ENCODE measurements around the gene TEX52.
"Not testable (repeated sequence)": the region's sequence is repeated elsewhere in the genome, so short reads cannot be mapped to it uniquely, and the experiment has no call there.

TEX52 gene

DNA sequence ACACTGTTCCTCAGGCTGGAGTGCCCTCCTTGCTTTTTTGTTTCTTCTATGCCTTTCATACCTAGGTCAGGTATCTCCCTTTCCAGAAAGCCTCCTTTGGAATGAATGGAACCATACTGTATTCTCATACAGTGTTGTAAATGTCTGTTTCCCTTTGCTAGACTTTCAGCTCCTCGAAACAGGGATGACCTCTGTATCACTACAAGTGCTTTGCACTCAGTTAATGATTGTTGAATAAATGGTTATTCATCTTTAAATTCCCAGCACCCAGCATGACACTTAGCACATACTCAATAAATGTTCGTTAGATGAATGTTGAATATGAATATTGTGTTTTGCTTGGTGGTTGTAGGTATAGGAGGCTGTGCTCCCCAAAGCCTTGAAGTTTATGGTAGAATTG lies 28.0 kb upstream of the TEX52 start:
- Mint-ChIP-seq H3K27ac (peak overlapping the region; percentile 75), H3K27me3 (no peaks in the 10 kb centered on the region), H3K4me3 (no peak overlapping the region), H3K9me3 (no peaks in the 10 kb centered on the region), H3K4me1 (peaks cover 52% of the 10 kb centered on the region), H3K36me3 (peaks cover 48% of the 10 kb centered on the region)
- CTCF ChIA-PET, result interaction anchor here (1.0 to 1.8 kb wide), 5 partner anchors 10 to 39 kb away, joined by 3 to 5 read pairs (median 3); no protein-coding TSS in a partner anchor
- no peak for DNase-seq

DNA sequence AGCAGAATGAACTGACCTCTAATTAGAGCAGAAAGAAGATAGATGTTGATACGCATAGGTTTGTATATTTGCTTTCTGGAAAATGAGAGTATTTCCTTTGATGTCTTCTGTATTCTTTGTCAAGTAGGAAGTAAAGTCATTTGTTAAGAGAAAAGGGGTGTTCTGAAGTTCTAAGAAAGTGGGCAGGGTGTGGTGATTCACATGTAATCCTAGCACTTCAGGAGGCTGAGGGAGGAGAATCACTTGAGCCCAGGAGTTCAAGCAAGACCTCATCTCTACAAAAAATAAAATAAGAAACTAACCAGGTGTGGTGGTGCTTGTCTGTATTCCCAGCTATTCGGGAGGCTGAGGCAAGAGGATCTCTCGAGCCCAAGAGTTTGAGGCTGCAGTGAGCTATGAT lies 23.0 kb upstream of the TEX52 start:
- CTCF ChIA-PET, result interaction anchor here (1.3 to 1.9 kb wide), 4 partner anchors 9 to 84 kb away, joined by 3 to 8 read pairs (median 4); partner anchors contain the start of gene TULP3
- peak overlapping the region; percentile 82 for H3K4me3 Mint-ChIP-seq
- no peaks in the 10 kb centered on the region for H3K27me3 Mint-ChIP-seq
- H3K4me1 Mint-ChIP-seq, result peaks cover 63% of the 10 kb centered on the region
- H3K36me3 Mint-ChIP-seq, result peaks cover 44% of the 10 kb centered on the region
- DNase-seq, result peak; percentile 42
- peak overlapping the region; percentile 83 for H3K27ac Mint-ChIP-seq
- no peaks in the 10 kb centered on the region for H3K9me3 Mint-ChIP-seq

DNA sequence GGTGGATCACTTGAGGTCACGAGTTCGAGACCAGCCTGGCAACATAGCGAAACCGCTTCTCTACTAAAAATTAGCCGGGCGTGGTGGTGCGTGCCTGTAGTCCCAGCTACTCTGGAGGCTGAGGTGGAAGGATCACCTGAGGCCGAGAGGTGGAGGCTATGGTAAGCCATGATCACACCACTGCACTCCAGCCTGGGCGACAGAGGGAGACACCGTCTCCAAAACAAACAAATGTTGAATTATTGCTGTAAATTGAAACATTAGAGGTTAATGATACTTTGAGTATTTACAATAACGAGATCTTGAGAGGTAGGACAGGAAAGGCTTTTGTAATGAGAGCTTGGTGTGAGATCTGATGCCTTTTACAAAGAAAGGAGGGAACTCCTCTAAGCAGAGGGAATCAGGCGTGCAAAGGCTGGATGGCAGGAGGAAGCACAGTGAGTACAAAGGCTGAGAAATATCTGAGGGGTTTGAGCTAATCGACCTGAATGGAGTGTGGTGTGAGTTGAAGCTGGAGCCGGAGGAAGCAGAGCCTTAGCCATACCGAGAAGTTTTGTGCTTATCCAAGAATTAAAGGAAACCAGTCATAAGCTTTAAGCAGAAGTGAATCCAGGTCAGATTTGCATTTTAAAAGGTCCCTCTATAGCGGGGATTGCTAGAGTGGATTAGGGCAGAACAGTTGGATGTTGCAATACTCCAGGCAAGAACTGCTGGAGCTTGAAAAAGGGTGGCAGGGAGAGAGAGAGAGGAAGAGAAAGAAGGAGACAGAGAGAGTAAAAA lies 21.3 kb upstream of the TEX52 start:
- Mint-ChIP-seq H3K36me3 (peaks cover 48% of the 10 kb centered on the region), H3K4me3 (peak overlapping the region; percentile 82), H3K4me1 (peaks cover 68% of the 10 kb centered on the region), H3K27me3 (no peaks in the 10 kb centered on the region), H3K9me3 (no peaks in the 10 kb centered on the region), H3K27ac (peak overlapping the region; percentile 99)
- CTCF ChIA-PET, result interaction anchor here (1.0 to 1.1 kb wide), 2 partner anchors 24 to 66 kb away, joined by 3 to 4 read pairs; partner anchors contain the start of gene ITFG2
- no peak for DNase-seq

DNA sequence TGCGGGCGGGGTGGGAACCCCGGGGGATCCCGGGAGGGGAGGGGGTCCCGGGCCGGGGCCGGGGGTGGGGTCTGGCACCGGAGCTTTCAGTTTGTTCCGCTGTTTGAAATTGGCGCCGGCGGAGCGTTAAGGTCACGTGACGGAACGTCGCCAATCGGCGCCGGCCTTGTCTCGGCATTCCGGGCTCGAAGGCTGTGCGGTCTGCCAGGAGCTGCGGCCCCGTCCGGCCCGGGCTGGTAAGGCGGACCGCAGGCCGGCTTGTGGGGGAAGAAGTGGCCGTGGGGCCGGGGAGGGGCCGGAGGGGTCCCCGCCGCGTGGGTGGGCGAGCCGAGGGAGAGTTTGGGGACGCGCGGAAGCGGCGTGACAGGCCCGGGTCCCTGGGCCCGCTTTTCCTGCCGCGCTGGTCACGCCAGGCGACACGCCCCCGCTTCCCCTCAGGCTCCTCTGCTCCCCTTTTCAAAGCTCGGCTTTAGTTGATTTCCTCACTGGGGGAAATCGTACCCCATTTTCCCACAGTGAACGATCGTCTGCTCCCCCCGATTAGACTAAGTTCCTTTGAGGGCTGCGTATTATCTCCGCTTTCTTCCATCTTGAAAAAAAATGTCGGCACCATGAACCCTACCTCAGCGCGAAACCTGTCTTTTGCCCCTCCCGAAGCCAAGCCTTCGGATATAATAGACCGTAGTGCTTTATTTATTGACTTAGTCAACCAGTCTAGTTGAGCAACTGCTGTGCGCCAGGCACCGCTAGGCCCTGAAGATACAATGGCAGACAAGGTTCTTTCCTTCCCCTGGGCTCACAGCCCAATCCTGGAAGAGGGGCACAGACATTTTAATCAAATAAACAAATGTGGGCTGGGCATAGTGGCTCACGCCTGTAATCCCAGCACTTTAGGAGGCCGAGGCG lies 20.5 kb upstream of the TEX52 start, which contains the start of the genes FOXM1 and RHNO1:
TSS of gene FOXM1 (minus strand) at position 128 of the 906 bp plus-strand sequence. CDS start 2,696 bp downstream, outside the sequence.
TSS of gene RHNO1 (plus strand) at position 177 of the 906 bp plus-strand sequence. CDS start 8,144 bp downstream, outside the sequence.
- Mint-ChIP-seq H3K4me1 (peaks cover 59% of the 10 kb centered on the region), H3K4me3 (peak within 1 kb of the TSS; percentile 83), H3K27ac (peak within 1 kb of the TSS; percentile 99), H3K9me3 (no peaks in the 10 kb centered on the region), H3K36me3 (peaks cover 43% of the 10 kb centered on the region), H3K27me3 (no peaks in the 10 kb centered on the region)
- peak; percentile 91 for DNase-seq
- CTCF ChIA-PET, result interaction anchor here (1.1 kb wide), 1 partner anchor 23 kb away, joined by 4 read pairs; no protein-coding TSS in a partner anchor

DNA sequence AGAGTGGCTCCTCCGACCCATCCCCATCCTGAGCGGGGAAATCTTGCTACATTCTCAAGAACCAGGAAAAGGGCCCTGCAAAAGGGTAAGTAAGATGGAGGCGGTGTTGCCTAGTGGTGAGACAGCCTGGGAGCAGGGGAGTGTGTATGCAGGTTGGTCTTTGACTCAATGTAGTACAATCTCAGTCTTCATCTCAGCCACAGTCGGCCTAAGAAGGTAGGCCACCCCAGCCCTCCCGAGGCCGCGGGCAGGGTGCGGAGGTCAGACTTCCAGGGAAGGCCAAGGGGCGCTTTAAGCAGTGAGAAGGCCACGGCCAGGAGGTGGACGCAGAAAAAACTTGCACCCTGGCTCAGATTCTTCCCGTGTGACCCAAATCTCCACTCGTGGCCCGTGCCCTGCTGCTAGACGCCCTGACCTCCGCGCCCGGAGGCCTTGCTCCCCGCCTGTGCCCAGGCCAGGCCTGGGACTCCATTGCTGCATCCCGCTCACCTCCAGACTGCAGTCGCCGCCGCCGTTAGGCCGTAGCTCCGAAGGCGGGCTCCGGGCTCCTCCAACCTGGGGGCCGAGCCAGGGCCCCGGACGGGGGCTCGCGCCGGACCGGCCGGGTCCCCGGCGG lies 19.7 kb upstream of the TEX52 start:
- CTCF ChIA-PET, result no interaction called here
- Mint-ChIP-seq H3K4me1 (peaks cover 57% of the 10 kb centered on the region), H3K4me3 (peak overlapping the region; percentile 83), H3K27ac (peak overlapping the region; percentile 92), H3K9me3 (no peaks in the 10 kb centered on the region), H3K27me3 (no peaks in the 10 kb centered on the region), H3K36me3 (peaks cover 46% of the 10 kb centered on the region)
- peak; percentile 51 for DNase-seq

GRCh38 chr12:2868986-2869632 lies 12.3 kb upstream of the TEX52 start:
- H3K4me3 Mint-ChIP-seq, H3K27ac Mint-ChIP-seq, DNase-seq, H3K9me3 Mint-ChIP-seq, H3K27me3 Mint-ChIP-seq: not testable (repeated sequence)
- CTCF ChIA-PET, result interaction anchor here (0.8 kb wide), 1 partner anchor 76 kb away, joined by 3 read pairs; no protein-coding TSS in a partner anchor
- Mint-ChIP-seq H3K4me1 (peaks cover 15% of the 10 kb centered on the region), H3K36me3 (peaks cover 53% of the 10 kb centered on the region)

GRCh38 chr12:2864198-2864597 lies 7.4 kb upstream of the TEX52 start:
- Mint-ChIP-seq H3K9me3 (no peaks in the 10 kb centered on the region), H3K4me3 (no peak overlapping the region), H3K27ac (peak overlapping the region; percentile 35), H3K4me1 (peaks cover 2% of the 10 kb centered on the region), H3K36me3 (peaks cover 70% of the 10 kb centered on the region), H3K27me3 (no peaks in the 10 kb centered on the region)
- DNase-seq, result no peak
- CTCF ChIA-PET, result interaction anchor here (0.8 to 1.1 kb wide), 3 partner anchors 10 to 19 kb away, joined by 3 to 6 read pairs (median 3); no protein-coding TSS in a partner anchor

DNA sequence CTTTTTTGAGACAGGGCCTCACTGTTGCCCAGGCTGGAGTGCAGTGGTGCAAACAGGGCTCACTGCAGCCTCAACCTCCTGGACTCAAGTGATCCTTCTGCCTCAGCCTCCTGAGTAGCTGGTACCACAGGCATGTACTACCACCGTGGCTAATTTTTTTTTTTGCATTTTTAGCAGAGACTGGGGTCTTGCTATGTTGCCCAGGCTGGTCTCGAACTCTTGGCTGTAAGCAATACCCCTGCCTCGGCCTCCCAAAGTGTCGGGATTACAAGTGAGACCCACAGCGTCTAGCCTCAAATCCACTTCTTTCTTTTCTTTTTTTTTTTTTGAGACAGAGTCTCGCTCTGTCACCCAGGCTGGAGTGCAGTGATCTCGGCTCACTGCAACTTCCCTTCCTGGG lies 6.6 kb upstream of the TEX52 start:
- H3K4me1 Mint-ChIP-seq, H3K9me3 Mint-ChIP-seq, H3K4me3 Mint-ChIP-seq, H3K27ac Mint-ChIP-seq, DNase-seq, H3K27me3 Mint-ChIP-seq: not testable (repeated sequence)
- peaks cover 67% of the 10 kb centered on the region for H3K36me3 Mint-ChIP-seq
- CTCF ChIA-PET, result interaction anchor here (1.0 to 1.1 kb wide), 2 partner anchors 9 to 18 kb away, joined by 3 to 6 read pairs; no protein-coding TSS in a partner anchor

GRCh38 chr12:2862876-2863275 lies 6.0 kb upstream of the TEX52 start:
- Mint-ChIP-seq H3K4me1 (no peaks in the 10 kb centered on the region), H3K36me3 (peaks cover 67% of the 10 kb centered on the region), H3K27ac (no peak overlapping the region), H3K27me3 (no peaks in the 10 kb centered on the region), H3K4me3 (no peak overlapping the region), H3K9me3 (no peaks in the 10 kb centered on the region)
- CTCF ChIA-PET, result no interaction called here
- no peak for DNase-seq

- Mint-ChIP-seq H3K9me3 (no peaks in the 10 kb centered on the region), H3K36me3 (peaks cover 58% of the 10 kb centered on the region), H3K27me3 (no peaks in the 10 kb centered on the region), H3K27ac (no peak overlapping the region), H3K4me3 (no peak overlapping the region), H3K4me1 (no peaks in the 10 kb centered on the region)
- no peak for DNase-seq
- CTCF ChIA-PET, result interaction anchor here (0.6 to 1.9 kb wide), 2 partner anchors 10 to 85 kb away, joined by 3 to 4 read pairs; no protein-coding TSS in a partner anchor
These were observed 3.3 kb upstream of the TEX52 start for GRCh38 chr12:2860170-2860569.

DNA sequence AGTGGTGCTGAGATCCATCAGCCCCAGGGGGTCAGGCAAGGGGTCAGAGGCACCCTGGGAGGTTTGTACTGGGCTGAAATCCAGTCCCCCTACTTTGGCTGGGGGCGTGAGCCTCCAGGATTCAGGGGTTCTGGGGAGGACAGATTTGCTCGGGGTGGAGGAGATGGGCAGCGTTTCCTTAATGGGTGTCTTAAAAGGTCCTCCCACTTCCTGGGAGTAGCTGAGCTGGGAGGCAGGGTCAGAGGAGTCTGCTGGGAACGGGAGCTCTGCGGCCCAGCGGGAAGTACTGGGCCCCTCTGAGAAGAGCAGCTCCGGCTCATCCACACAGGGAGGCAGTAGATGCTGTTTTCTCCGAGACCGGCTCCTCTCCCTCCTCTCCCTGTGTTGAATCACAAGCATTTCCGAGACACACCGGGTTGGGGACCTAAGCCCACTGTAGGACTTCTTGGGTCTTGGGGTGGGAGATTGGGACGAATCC lies 2.1 kb upstream of the TEX52 start:
- Mint-ChIP-seq H3K4me3 (no peak overlapping the region), H3K36me3 (peaks cover 49% of the 10 kb centered on the region), H3K4me1 (no peaks in the 10 kb centered on the region), H3K27me3 (no peaks in the 10 kb centered on the region), H3K9me3 (no peaks in the 10 kb centered on the region), H3K27ac (no peak overlapping the region)
- CTCF ChIA-PET, result interaction anchor here (1.9 kb wide), 1 partner anchor 86 kb away, joined by 4 read pairs; no protein-coding TSS in a partner anchor
- DNase-seq, result no peak

DNA sequence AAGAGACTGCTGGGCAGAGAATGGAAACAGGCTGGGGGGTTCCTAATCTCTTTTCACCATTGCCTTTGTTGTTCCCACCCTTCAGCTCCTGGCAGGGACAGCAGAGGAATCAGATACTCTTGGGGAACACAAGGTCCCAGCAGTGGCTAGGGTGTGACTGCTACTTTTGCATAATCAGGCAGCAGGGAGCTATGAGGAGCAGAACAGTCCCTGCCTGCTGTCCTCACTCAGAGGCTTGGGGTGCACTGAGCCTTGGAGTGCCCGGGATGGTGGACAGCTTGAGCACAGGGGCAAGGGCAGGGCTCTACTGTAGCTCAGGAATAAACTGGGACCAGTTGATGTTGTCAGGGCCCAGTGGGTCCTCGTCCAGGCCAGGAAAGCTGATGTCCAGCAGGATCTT lies 1.5 kb upstream of the TEX52 start:
- no peak for DNase-seq
- Mint-ChIP-seq H3K4me3 (no peak overlapping the region), H3K27ac (no peak overlapping the region)

GRCh38 chr12:2857576-2857975 lies 737 bp upstream of the TEX52 start:
- Mint-ChIP-seq H3K36me3 (peaks cover 40% of the 10 kb centered on the region), H3K27ac (no peak overlapping the region)
- CTCF ChIA-PET, result no interaction called here

More for the DNA sequence above, 1.5 kb upstream of the TEX52 start:
- no peaks in the 10 kb centered on the region for H3K27me3 Mint-ChIP-seq
- CTCF ChIA-PET, result interaction anchor here (0.6 kb wide), 1 partner anchor 9 kb away, joined by 3 read pairs; no protein-coding TSS in a partner anchor
- peaks cover 47% of the 10 kb centered on the region for H3K36me3 Mint-ChIP-seq
- H3K4me1 Mint-ChIP-seq, result no peaks in the 10 kb centered on the region
- H3K9me3 Mint-ChIP-seq, result no peaks in the 10 kb centered on the region

More at GRCh38 chr12:2857576-2857975, 737 bp upstream of the TEX52 start:
- H3K27me3 Mint-ChIP-seq, result no peaks in the 10 kb centered on the region
- no peaks in the 10 kb centered on the region for H3K9me3 Mint-ChIP-seq
- DNase-seq, result no peak
- no peaks in the 10 kb centered on the region for H3K4me1 Mint-ChIP-seq
- no peak overlapping the region for H3K4me3 Mint-ChIP-seq
